AG08395 (cell line): ENCODE measurements around the gene ZBTB37.
"Not testable (repeated sequence)": the region's sequence is repeated elsewhere in the genome, so short reads cannot be mapped to it uniquely, and the experiment has no call there.

Experiments
- DNase-seq: peaks from one replicate; pipeline ENCODE4 v3.0.0; 2012; ENCODE audit warnings: mixed read lengths, low spot score

ZBTB37 gene

DNA sequence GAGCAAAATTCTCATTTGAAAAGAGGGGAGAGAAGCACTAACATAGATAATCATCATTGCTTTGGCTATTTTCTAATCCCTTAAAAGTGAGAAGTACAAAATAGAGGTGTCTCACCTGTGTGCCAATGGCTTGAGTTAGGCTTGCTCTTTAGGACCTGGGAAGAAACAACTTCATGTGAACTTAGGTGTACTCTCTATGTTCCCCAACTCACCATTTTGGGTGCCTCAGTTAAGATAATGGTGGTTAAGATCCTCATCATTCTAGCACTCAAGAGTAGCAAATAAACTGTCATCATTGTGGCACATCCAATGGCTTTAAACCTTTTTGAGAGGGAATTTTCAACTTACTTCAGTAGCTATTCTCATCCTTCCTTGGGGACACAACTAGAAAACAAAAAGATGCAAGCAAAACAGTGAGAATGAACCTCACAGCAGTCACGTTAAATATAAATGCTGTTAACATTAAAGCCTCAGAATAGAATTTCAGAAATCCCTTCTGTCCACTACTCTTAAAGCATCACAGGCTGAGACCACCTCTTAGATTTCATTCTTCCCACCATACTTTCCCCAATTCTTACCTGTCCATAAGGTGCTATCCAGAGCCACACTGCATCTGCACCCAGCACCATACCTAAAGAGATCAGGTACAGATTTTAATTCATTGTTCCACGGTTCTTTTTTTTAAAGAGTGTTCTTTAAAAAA, 1.6 kb upstream of the ZBTB37 start:
- no peak for DNase-seq

- DNase-seq: no peak
Observed at GRCh38 chr1:173867141-173867752, 933 bp upstream of the ZBTB37 start.

- peak; percentile 98 for DNase-seq
Observed at GRCh38 chr1:173867753-173868265, 371 bp upstream of the ZBTB37 start, which contains the start of gene GAS5. Gene GAS5 (minus strand): TSS chr1:173867989.

DNA sequence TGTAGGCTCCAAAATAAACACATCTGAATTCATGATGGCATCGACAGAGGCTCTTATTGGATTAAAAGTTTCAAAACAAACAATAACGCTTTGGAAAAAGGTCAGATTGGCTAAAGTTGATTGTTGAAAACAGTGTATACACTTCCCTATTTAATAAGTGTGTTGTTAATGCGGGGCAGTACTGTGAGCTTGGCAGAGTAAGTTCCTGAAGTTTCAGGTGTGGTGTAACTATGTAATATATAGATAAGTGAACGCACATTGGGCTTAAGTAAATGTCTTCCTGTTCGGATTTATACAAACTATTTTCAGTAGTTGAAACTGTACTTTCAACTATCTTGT, 810 bp downstream of the ZBTB37 start:
- DNase-seq: no peak

DNA sequence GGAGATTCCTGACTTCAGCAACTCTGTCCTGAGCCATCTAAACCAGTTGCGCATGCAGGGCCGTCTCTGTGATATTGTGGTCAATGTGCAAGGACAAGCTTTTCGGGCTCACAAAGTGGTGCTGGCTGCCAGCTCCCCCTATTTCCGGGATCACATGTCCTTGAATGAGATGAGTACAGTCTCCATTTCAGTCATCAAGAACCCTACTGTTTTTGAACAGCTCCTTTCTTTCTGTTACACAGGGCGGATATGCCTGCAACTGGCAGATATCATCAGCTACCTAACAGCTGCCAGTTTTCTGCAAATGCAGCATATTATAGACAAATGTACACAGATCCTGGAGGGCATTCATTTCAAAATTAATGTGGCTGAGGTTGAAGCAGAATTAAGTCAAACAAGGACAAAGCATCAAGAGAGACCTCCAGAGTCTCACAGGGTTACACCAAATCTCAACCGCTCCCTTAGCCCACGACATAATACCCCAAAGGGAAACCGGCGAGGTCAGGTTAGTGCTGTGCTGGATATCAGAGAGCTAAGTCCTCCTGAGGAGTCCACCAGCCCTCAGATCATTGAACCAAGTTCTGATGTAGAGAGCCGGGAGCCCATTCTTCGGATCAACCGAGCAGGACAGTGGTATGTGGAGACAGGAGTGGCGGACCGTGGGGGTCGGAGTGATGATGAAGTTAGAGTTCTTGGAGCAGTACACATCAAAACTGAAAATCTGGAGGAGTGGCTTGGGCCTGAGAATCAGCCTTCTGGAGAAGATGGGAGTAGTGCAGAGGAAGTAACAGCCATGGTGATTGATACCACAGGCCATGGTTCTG, 2.3 kb downstream of the ZBTB37 start:
- no peak for DNase-seq

- DNase-seq: no peak
Observed at GRCh38 chr1:173871091-173871490, 2.9 kb downstream of the ZBTB37 start.

DNA sequence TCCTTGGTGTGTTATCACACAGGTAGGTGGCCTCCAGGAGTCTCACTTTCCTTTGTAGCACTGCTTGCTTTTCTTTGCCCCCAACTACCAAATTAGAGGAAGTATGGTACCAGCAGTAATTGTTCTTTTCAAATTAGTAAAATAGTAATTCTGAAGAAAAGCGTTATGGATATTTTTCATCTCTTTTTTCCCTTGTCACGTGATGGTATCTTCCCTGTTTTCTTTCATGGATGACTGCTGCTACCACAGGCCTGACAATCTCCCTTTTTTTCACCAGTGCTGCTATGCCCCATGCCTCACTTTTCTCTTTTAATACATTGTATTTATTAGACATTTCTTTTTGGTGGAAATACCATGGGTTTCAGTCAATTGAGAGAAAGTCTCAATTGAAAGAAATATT, 3.3 kb downstream of the ZBTB37 start:
- no peak for DNase-seq

DNA sequence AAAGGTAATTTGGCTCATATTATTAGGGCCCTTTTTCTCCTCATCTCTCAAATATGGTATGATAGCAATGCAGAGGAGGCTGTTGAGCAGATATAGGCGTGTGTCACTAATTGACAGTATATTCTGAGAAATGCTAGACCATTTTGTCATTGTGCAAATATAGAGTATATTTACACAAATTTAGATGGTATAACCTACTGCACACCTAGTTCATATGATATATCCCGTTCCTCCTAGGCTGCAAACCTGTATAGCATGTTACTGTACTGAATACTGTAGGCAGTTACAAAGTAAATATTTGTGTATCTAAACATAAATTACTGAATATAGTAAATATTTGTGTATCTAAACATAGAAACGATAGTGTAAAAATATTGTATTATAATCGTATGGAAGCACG, 8.6 kb downstream of the ZBTB37 start:
- no peak for DNase-seq

- no peak for DNase-seq
Observed at GRCh38 chr1:173878251-173878650, 10.1 kb downstream of the ZBTB37 start.

GRCh38 chr1:173881117-173881516, 12.9 kb downstream of the ZBTB37 start:
- not testable (repeated sequence) for DNase-seq

GRCh38 chr1:173884701-173885100, 16.5 kb downstream of the ZBTB37 start:
- no peak for DNase-seq

DNA sequence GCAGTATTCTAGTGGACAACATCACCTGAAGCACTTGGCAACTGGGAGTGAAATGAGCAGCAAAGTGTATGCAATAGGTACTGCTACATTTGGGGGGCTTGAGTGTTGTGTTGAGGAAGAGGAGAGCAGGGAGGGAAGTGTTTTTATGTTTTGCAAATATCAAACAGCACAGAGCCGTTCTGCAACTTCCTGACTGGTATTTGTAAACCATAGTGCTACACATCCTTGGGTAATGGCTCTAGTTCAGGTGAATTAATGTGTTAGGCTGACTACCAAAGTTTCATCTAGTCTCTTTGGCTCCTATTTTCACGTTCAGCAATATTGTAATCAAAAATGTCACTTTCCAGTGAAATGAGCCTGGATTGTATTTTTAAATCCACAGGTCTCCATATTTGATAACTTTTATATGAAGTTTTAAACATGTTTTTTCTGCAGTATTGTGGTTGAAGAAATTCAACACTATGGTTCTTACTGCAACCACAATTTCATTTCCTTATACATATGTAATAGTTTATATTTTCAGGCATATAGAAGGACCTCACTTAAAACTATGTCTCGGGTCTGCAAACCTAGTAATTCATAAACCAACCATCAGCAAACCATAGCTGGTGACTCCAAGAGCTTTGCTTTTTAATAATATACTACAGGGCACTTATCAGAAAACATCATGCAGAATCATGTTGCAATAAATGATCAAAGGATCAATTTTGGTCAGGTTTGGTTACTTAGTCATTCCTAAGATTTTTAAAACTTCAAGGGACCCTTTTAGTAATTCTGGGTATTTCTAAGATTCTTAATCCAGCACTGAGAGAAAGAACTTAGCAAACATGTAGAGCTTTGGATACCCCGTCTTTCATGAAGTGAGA, 18.8 kb downstream of the ZBTB37 start:
- DNase-seq: no peak

- DNase-seq: no peak
Observed at GRCh38 chr1:173887627-173888026, 19.4 kb downstream of the ZBTB37 start.

- no peak for DNase-seq
Observed at GRCh38 chr1:173888749-173889148, 20.6 kb downstream of the ZBTB37 start.

- no peak for DNase-seq
Observed at GRCh38 chr1:173889885-173890284, 21.7 kb downstream of the ZBTB37 start.

- no peak for DNase-seq
Observed at GRCh38 chr1:173893611-173894010, 25.4 kb downstream of the ZBTB37 start.

DNA sequence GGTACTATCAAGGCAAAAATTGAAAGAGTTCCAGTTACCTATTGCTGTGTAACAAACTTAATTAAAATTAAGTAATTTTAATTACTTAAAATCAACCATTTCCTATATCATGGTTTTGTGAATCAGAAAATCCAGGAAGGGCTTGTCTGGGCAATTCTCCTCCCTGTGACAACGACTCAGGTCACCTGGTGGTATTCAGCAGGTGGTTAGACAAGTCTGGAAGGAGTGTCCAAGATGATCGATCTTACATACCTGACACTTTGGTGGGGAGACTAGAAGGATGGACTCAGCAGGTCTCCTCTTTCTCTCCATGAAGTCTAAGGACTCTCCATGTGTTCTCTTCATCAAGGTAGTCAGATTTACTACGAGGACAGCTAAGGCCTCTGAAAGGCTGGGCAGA, 26.0 kb downstream of the ZBTB37 start:
- DNase-seq: no peak

DNA sequence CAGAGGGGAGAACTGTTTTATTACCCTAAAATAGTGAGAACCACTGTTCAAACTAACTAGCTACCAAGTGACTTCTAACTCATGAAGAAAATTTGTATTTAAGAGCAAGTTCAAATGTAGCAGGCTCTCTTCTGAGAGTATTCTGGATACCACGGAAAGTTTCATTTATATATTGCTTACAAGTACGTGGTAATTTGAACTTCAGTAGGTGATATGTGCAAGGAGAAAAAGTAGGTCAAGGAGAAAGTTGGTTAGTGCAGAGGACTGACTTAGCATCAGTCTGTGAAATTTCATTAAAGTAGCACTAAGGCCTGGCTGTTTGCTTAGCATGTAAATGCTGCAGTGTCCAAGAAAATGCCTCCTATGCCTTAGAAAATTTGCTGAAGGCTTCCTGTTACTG, 32.2 kb downstream of the ZBTB37 start:
- no peak for DNase-seq

DNA sequence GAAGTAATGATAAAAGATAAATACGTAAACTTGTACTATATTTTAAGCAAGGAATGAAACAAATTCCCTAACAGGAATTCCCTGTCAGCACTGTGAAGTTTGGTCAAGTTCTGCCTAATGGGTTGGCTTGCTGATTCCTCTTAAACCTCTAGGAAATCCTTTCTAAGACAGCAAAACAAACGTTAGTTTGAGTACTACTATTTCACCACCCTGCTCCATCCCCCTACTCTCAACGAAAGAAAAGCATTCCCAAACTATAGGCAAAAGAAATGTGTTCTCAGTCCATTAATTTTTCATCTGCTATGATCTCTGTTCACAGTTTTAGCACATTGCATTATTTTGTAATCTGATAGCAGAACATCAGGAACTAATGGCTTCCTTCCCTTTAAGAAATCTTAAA, 32.8 kb downstream of the ZBTB37 start:
- DNase-seq: no peak

- DNase-seq: no peak
Observed at GRCh38 chr1:173903827-173904531, 35.8 kb downstream of the ZBTB37 start.

DNA sequence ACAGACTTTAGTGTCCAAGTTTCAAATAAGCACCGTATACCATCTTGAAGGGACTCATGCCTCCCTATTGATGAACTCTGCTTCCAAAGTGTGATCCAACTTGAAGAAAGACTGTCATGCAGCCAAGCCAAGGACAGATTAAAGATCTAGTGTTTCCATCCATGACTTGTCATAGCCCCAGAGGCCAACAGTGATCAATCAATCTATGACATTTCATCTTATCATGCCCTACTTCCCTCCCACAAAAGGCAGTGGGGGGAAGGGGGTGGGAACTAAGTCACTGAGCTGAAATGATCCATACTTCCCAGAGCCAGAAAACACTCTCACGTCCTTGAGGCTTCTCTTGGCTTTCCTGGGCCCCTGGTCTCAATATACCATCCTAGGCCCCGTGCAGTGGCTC, 44.9 kb downstream of the ZBTB37 start:
- no peak for DNase-seq
